Esophagus muscularis mucosa (tissue), 3 donors: ENCODE data around the gene ZKSCAN1.

Experiments used
- POLR2A ChIP-seq: fragments of 450-650 bp; IDR thresholded peaks from one replicate; pipeline ENCODE4 v1.6.1; 2017; ENCODE audit warnings: antibody characterized with exemption, moderate library complexity, mild to moderate bottlenecking, low read depth
- POLR2AphosphoS5 ChIP-seq, 2 donors: sonication (generic); formaldehyde crosslinking; IDR thresholded peaks; one replicate each; pipeline ENCODE4 v1.6.1; 2017; ENCODE audit warnings: antibody characterized with exemption in 2 of 2
- TF ChIP-seq, protein P1 (sequence below), 3 experiments: fragments of 200-600 bp in 2 of 3; fragments of 450-650 bp in 1 of 3; sonication (generic) in 2 of 3; IDR thresholded peaks; one replicate each; pipeline ENCODE4 v1.5.1; 2017 to 2019; ENCODE audit warnings: antibody characterized with exemption in 3 of 3, mild to moderate bottlenecking in 2 of 3, moderate library complexity in 1 of 3

DNA sequence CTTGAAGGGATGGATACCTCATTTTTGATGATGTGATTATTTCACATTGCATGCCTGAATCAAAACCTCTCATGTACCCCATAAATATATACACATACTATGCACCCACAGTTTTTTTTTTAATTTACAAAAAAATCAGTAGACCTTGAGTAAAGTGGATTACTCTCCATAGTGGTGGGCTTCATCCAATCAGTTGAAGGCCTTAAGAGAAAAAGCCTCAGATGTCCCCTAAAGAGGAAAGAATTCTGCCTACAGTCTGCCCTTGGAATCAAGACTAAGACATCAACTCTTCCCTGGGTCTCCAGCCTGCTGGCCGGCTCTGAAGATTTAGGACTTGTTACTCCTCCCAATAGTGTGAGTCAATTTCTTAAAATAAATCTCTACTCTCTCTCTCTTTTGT lies 40.7 kb upstream of the ZKSCAN1 start:
- TF ChIP-seq, protein P1, sequence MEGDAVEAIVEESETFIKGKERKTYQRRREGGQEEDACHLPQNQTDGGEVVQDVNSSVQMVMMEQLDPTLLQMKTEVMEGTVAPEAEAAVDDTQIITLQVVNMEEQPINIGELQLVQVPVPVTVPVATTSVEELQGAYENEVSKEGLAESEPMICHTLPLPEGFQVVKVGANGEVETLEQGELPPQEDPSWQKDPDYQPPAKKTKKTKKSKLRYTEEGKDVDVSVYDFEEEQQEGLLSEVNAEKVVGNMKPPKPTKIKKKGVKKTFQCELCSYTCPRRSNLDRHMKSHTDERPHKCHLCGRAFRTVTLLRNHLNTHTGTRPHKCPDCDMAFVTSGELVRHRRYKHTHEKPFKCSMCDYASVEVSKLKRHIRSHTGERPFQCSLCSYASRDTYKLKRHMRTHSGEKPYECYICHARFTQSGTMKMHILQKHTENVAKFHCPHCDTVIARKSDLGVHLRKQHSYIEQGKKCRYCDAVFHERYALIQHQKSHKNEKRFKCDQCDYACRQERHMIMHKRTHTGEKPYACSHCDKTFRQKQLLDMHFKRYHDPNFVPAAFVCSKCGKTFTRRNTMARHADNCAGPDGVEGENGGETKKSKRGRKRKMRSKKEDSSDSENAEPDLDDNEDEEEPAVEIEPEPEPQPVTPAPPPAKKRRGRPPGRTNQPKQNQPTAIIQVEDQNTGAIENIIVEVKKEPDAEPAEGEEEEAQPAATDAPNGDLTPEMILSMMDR (IDR thresholded peaks at IDR 0.05): no peak
- no peak for TF ChIP-seq POLR2A
- TF ChIP-seq POLR2AphosphoS5 (IDR thresholded peaks at IDR 0.05): no peak
